ENCODE measurements around the gene ANKDD1A.

The ANKDD1A gene

GRCh38 chr15:64930019-64930652 is 18.4 kb downstream of the ANKDD1A start:
- DNase-seq = no peak
- H3K4me3 ChIP-seq (ENCODE audit: low read length) = no peak overlapping the region
- no peaks in the 10 kb centered on the region for H3K36me3 ChIP-seq (ENCODE audit: control insufficient read depth, insufficient read depth, low read length)

DNA sequence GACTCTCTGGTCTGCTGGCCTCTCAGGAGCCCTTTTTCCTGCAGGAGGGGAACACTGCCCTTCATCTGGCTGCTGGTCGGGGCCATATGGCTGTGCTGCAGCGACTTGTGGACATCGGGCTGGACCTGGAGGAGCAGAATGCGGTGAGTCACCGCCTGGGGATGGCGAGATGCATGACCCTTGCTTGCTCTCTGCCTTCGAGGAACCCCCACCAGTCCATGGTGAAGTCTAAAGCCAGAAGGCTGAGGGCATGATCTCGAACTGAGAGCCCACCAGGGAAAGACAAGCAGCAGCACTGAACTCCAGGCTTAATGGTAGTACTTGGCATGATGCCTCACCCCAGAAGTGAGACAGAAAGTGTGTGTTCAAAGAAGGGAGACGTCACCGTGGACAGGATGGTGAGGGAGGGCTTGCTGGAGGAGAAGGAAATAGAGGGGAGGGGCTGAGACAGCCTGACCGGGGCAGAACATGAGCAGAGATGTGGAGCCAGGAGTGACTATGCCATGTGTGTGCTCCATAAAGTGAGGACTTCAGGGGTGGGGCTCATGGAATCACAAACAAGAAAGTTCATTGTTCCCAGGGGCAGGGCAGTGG is 19.2 kb downstream of the ANKDD1A start:
- H3K4me2 ChIP-seq (ENCODE audit: low read length) = no peak overlapping the region
- H3K27ac ChIP-seq (ENCODE audit: low read depth, low read length) = no peak overlapping the region
- WGBS (ENCODE audit: extremely low coverage, insufficient coverage, low lambda C conversion rate) = no CpG with 5 or more reads among the region's 11 CpGs
- H3K23ac ChIP-seq (ENCODE audit: low read length) = no peak overlapping the region
- no peak overlapping the region for H3K56ac ChIP-seq (ENCODE audit: low read length)
- H2BK15ac ChIP-seq (replicated peaks; ENCODE audit: low read depth) = no peak overlapping the region
- no peaks in the 10 kb centered on the region for H3K36me3 ChIP-seq (ENCODE audit: control insufficient read depth, insufficient read depth, low read length)
- H4K8ac ChIP-seq (ENCODE audit: low read depth, low read length) = no peak overlapping the region
- no peaks in the 10 kb centered on the region for H3K79me1 ChIP-seq (ENCODE audit: low read length)
- no peak overlapping the region for H3K18ac ChIP-seq (ENCODE audit: low read length)
- H2BK120ac ChIP-seq (ENCODE audit: low read depth, low read length) = no peak overlapping the region
- no peaks in the 10 kb centered on the region for H3K4me1 ChIP-seq (ENCODE audit: control insufficient read depth, low read depth, low read length)
- no peak overlapping the region for H2BK5ac ChIP-seq (ENCODE audit: low read length)
- H3K4ac ChIP-seq (ENCODE audit: low read depth, low read length) = no peak overlapping the region
- no peaks in the 10 kb centered on the region for H3K27me3 ChIP-seq (ENCODE audit: insufficient read depth, low read length, poor library complexity)
- DNase-seq = no peak
- no peaks in the 10 kb centered on the region for H3K79me2 ChIP-seq (ENCODE audit: control insufficient read depth, insufficient read depth, low read length)
- no peak overlapping the region for H3K9ac ChIP-seq (ENCODE audit: low read length)
- H4K5ac ChIP-seq (ENCODE audit: low read length) = no peak overlapping the region
- no peak overlapping the region for H2AK5ac ChIP-seq (ENCODE audit: low read length)
- no peak overlapping the region for H3K4me3 ChIP-seq (ENCODE audit: low read length)

More at GRCh38 chr15:64930019-64930652, 18.4 kb downstream of the ANKDD1A start:
- no peak overlapping the region for H2AK5ac ChIP-seq (ENCODE audit: low read length)
- no peak overlapping the region for H4K5ac ChIP-seq (ENCODE audit: low read length)
- H3K4me1 ChIP-seq (ENCODE audit: control insufficient read depth, low read depth, low read length) = no peaks in the 10 kb centered on the region
- H2BK5ac ChIP-seq (ENCODE audit: low read length) = no peak overlapping the region
- H3K4me2 ChIP-seq (ENCODE audit: low read length) = no peak overlapping the region
- no peak overlapping the region for H3K9ac ChIP-seq (ENCODE audit: low read length)
- H2BK120ac ChIP-seq (ENCODE audit: low read depth, low read length) = no peak overlapping the region
- no peak overlapping the region for H3K4ac ChIP-seq (ENCODE audit: low read depth, low read length)
- H2BK15ac ChIP-seq (replicated peaks; ENCODE audit: low read depth) = no peak overlapping the region
- no peaks in the 10 kb centered on the region for H3K79me1 ChIP-seq (ENCODE audit: low read length)
- H3K27ac ChIP-seq (ENCODE audit: low read depth, low read length) = no peak overlapping the region
- H3K18ac ChIP-seq (ENCODE audit: low read length) = no peak overlapping the region
- H3K27me3 ChIP-seq (ENCODE audit: insufficient read depth, low read length, poor library complexity) = no peaks in the 10 kb centered on the region
- H4K8ac ChIP-seq (ENCODE audit: low read depth, low read length) = no peak overlapping the region
- WGBS (ENCODE audit: extremely low coverage, insufficient coverage, low lambda C conversion rate) = no CpG with 5 or more reads among the region's 10 CpGs
- no peak overlapping the region for H3K56ac ChIP-seq (ENCODE audit: low read length)
- H3K79me2 ChIP-seq (ENCODE audit: control insufficient read depth, insufficient read depth, low read length) = no peaks in the 10 kb centered on the region
- H3K23ac ChIP-seq (ENCODE audit: low read length) = no peak overlapping the region

GRCh38 chr15:64931381-64931780 is 19.7 kb downstream of the ANKDD1A start:
- no peak overlapping the region for H3K4me2 ChIP-seq (ENCODE audit: low read length)
- H3K36me3 ChIP-seq (ENCODE audit: control insufficient read depth, insufficient read depth, low read length) = no peaks in the 10 kb centered on the region
- H3K79me2 ChIP-seq (ENCODE audit: control insufficient read depth, insufficient read depth, low read length) = no peaks in the 10 kb centered on the region
- H2BK120ac ChIP-seq (ENCODE audit: low read depth, low read length) = no peak overlapping the region
- no peak overlapping the region for H3K56ac ChIP-seq (ENCODE audit: low read length)
- no peak overlapping the region for H3K18ac ChIP-seq (ENCODE audit: low read length)
- H4K5ac ChIP-seq (ENCODE audit: low read length) = no peak overlapping the region
- no peak overlapping the region for H3K4me3 ChIP-seq (ENCODE audit: low read length)
- H3K23ac ChIP-seq (ENCODE audit: low read length) = no peak overlapping the region
- H2AK5ac ChIP-seq (ENCODE audit: low read length) = no peak overlapping the region
- H3K27ac ChIP-seq (ENCODE audit: low read depth, low read length) = no peak overlapping the region
- H4K8ac ChIP-seq (ENCODE audit: low read depth, low read length) = no peak overlapping the region
- no peak overlapping the region for H2BK5ac ChIP-seq (ENCODE audit: low read length)
- H3K4ac ChIP-seq (ENCODE audit: low read depth, low read length) = no peak overlapping the region
- no peaks in the 10 kb centered on the region for H3K4me1 ChIP-seq (ENCODE audit: control insufficient read depth, low read depth, low read length)
- H3K27me3 ChIP-seq (ENCODE audit: insufficient read depth, low read length, poor library complexity) = no peaks in the 10 kb centered on the region
- DNase-seq = no peak
- H3K79me1 ChIP-seq (ENCODE audit: low read length) = no peaks in the 10 kb centered on the region
- H3K9ac ChIP-seq (ENCODE audit: low read length) = no peak overlapping the region
- no peak overlapping the region for H2BK15ac ChIP-seq (replicated peaks; ENCODE audit: low read depth)
- WGBS (ENCODE audit: extremely low coverage, insufficient coverage, low lambda C conversion rate) = no CpG with 5 or more reads among the region's 8 CpGs

GRCh38 chr15:64934023-64934422 is 22.3 kb downstream of the ANKDD1A start:
- H4K8ac ChIP-seq (ENCODE audit: low read depth, low read length) = no peak overlapping the region
- no peak overlapping the region for H3K4ac ChIP-seq (ENCODE audit: low read depth, low read length)
- no peaks in the 10 kb centered on the region for H3K4me1 ChIP-seq (ENCODE audit: control insufficient read depth, low read depth, low read length)
- H3K56ac ChIP-seq (ENCODE audit: low read length) = no peak overlapping the region
- no peak overlapping the region for H3K9ac ChIP-seq (ENCODE audit: low read length)
- H2BK120ac ChIP-seq (ENCODE audit: low read depth, low read length) = no peak overlapping the region
- H2BK15ac ChIP-seq (replicated peaks; ENCODE audit: low read depth) = no peak overlapping the region
- no peak overlapping the region for H3K27ac ChIP-seq (ENCODE audit: low read depth, low read length)
- H3K79me2 ChIP-seq (ENCODE audit: control insufficient read depth, insufficient read depth, low read length) = no peaks in the 10 kb centered on the region
- H3K4me2 ChIP-seq (ENCODE audit: low read length) = no peak overlapping the region
- H3K18ac ChIP-seq (ENCODE audit: low read length) = no peak overlapping the region
- H3K4me3 ChIP-seq (ENCODE audit: low read length) = no peak overlapping the region
- H2AK5ac ChIP-seq (ENCODE audit: low read length) = no peak overlapping the region
- H4K5ac ChIP-seq (ENCODE audit: low read length) = no peak overlapping the region
- no peaks in the 10 kb centered on the region for H3K36me3 ChIP-seq (ENCODE audit: control insufficient read depth, insufficient read depth, low read length)
- H3K27me3 ChIP-seq (ENCODE audit: insufficient read depth, low read length, poor library complexity) = no peaks in the 10 kb centered on the region
- no peak overlapping the region for H2BK5ac ChIP-seq (ENCODE audit: low read length)
- WGBS (ENCODE audit: extremely low coverage, insufficient coverage, low lambda C conversion rate) = no CpG with 5 or more reads among the region's 11 CpGs
- H3K79me1 ChIP-seq (ENCODE audit: low read length) = no peaks in the 10 kb centered on the region
- no peak for DNase-seq
- no peak overlapping the region for H3K23ac ChIP-seq (ENCODE audit: low read length)

DNA sequence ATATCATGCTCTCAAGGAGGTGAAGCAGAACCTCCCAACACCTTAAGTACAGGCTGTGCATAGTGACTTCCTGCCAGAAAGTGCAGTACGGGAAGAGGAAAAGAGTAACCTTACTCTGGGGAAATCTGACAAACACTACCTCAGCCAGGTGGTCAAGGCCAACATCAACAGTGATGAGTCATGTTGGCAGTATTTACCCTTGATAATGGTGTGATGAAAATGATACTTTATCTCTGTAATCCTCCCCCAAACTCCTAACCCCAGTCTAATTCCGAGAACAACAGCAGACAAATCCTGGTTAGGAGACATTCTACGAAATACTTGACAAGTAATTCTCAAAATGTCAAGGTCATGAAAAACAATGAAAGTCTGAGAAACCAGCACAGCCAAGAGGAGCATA is 26.5 kb downstream of the ANKDD1A start:
- no peaks in the 10 kb centered on the region for H3K36me3 ChIP-seq (ENCODE audit: control insufficient read depth, insufficient read depth, low read length)
- H3K4me2 ChIP-seq (ENCODE audit: low read length) = no peak overlapping the region
- H3K9ac ChIP-seq (ENCODE audit: low read length) = no peak overlapping the region
- no peak overlapping the region for H3K18ac ChIP-seq (ENCODE audit: low read length)
- H3K56ac ChIP-seq (ENCODE audit: low read length) = no peak overlapping the region
- no peak overlapping the region for H2AK5ac ChIP-seq (ENCODE audit: low read length)
- no peak overlapping the region for H4K5ac ChIP-seq (ENCODE audit: low read length)
- H3K27ac ChIP-seq (ENCODE audit: low read depth, low read length) = no peak overlapping the region
- H3K4ac ChIP-seq (ENCODE audit: low read depth, low read length) = no peak overlapping the region
- H2BK120ac ChIP-seq (ENCODE audit: low read depth, low read length) = no peak overlapping the region
- no peak overlapping the region for H3K23ac ChIP-seq (ENCODE audit: low read length)
- no peaks in the 10 kb centered on the region for H3K27me3 ChIP-seq (ENCODE audit: insufficient read depth, low read length, poor library complexity)
- no peaks in the 10 kb centered on the region for H3K79me2 ChIP-seq (ENCODE audit: control insufficient read depth, insufficient read depth, low read length)
- peak; percentile 55 for DNase-seq
- no peaks in the 10 kb centered on the region for H3K4me1 ChIP-seq (ENCODE audit: control insufficient read depth, low read depth, low read length)
- H3K79me1 ChIP-seq (ENCODE audit: low read length) = no peaks in the 10 kb centered on the region
- no peak overlapping the region for H2BK15ac ChIP-seq (replicated peaks; ENCODE audit: low read depth)
- WGBS (ENCODE audit: extremely low coverage, insufficient coverage, low lambda C conversion rate) = no CpG with 5 or more reads among the region's 3 CpGs
- no peak overlapping the region for H3K4me3 ChIP-seq (ENCODE audit: low read length)
- no peak overlapping the region for H2BK5ac ChIP-seq (ENCODE audit: low read length)
- no peak overlapping the region for H4K8ac ChIP-seq (ENCODE audit: low read depth, low read length)

DNA sequence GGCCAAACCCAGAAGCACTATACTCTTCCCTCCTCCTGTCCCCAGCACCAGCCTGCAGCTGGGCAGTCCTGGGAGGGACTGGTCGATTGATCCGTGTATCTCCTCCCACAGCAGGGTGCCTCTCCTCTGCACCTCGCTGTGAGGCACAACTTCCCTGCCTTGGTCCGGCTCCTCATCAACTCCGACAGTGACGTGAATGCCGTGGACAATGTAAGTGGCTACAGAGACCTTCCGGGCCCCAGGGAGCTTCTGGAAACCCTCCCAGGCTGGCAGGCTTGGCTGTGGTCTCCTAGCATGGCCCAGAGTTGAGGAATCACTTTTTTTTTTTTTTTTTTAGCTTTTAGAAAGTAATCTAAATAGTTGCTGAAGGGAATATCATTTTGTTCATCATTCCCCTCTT is 30.7 kb downstream of the ANKDD1A start:
- Histone ChIP-seq H4K8ac (ENCODE audit: low read depth, low read length) (no peak overlapping the region), H2BK120ac (ENCODE audit: low read depth, low read length) (no peak overlapping the region), H3K4me3 (ENCODE audit: low read length) (no peak overlapping the region), H3K23ac (ENCODE audit: low read length) (no peak overlapping the region), H3K9ac (ENCODE audit: low read length) (no peak overlapping the region), H3K4me2 (ENCODE audit: low read length) (no peak overlapping the region), H2AK5ac (ENCODE audit: low read length) (no peak overlapping the region), H3K36me3 (ENCODE audit: control insufficient read depth, insufficient read depth, low read length) (no peaks in the 10 kb centered on the region), H2BK5ac (ENCODE audit: low read length) (no peak overlapping the region), H3K4me1 (ENCODE audit: control insufficient read depth, low read depth, low read length) (no peaks in the 10 kb centered on the region), H3K79me2 (ENCODE audit: control insufficient read depth, insufficient read depth, low read length) (no peaks in the 10 kb centered on the region), H2BK15ac (replicated peaks; ENCODE audit: low read depth) (no peak overlapping the region), H3K27ac (ENCODE audit: low read depth, low read length) (no peak overlapping the region), H3K56ac (ENCODE audit: low read length) (no peak overlapping the region), H3K4ac (ENCODE audit: low read depth, low read length) (no peak overlapping the region), H3K27me3 (ENCODE audit: insufficient read depth, low read length, poor library complexity) (no peaks in the 10 kb centered on the region), H4K5ac (ENCODE audit: low read length) (no peak overlapping the region), H3K18ac (ENCODE audit: low read length) (no peak overlapping the region), H3K79me1 (ENCODE audit: low read length) (no peaks in the 10 kb centered on the region)
- WGBS (ENCODE audit: extremely low coverage, insufficient coverage, low lambda C conversion rate) = no CpG with 5 or more reads among the region's 8 CpGs
- DNase-seq = no peak
